ENCODE measurements around the gene FGF14.

Gene FGF14

DNA sequence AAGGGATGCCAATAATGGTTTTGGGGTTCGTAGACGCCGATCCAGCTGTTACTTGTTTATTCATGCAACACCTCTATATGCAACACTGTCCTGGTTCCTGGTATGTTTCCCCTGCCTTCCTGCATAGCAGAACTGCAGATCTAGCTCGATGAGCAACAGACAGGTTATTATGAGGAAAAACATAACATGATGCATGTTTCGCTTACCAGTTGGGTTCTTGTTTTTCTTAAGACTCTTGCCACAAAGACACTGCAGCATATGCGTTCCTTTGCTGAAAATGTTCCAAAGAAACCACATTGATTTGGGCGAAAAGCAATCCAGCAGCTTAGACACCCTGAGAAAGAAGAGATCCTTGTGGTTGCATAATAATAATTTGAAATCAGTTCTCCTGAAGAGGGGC is 583 bp downstream of the FGF14 start:
- Histone ChIP-seq H3K9me3 (ENCODE audit: insufficient read depth, low read length) (no peaks in the 10 kb centered on the region), H3K4me1 (ENCODE audit: insufficient read depth, insufficient read length) (no peaks in the 10 kb centered on the region), H3K36me3 (ENCODE audit: insufficient read depth, insufficient read length, low read length) (no peaks in the 10 kb centered on the region), H3K27me3 (ENCODE audit: insufficient read depth, insufficient read length) (peaks cover 32% of the 10 kb centered on the region), H3K4me3 (ENCODE audit: insufficient read length, low read depth) (peak overlapping the region; percentile 58), H3K9ac (ENCODE audit: insufficient read length, low read depth) (no peak overlapping the region)
- TF ChIP-seq SUZ12 (IDR thresholded peaks at IDR 0.05; ENCODE audit: extremely low read depth, insufficient read depth, insufficient read length) = no peak
- no peak for DNase-seq (ENCODE audit: low read depth, low spot score)

- Histone ChIP-seq H3K36me3 (ENCODE audit: insufficient read depth, insufficient read length, low read length) (no peaks in the 10 kb centered on the region), H3K27me3 (ENCODE audit: insufficient read depth, insufficient read length) (peaks cover 32% of the 10 kb centered on the region), H3K4me1 (ENCODE audit: insufficient read depth, insufficient read length) (no peaks in the 10 kb centered on the region), H3K4me3 (ENCODE audit: insufficient read length, low read depth) (peak overlapping the region; percentile 58), H3K9ac (ENCODE audit: insufficient read length, low read depth) (peak overlapping the region; percentile 64), H3K9me3 (ENCODE audit: insufficient read depth, low read length) (no peaks in the 10 kb centered on the region)
- TF ChIP-seq YY1 (IDR thresholded peaks at IDR 0.05; ENCODE audit: insufficient read depth, insufficient read length) = no peak
- TF ChIP-seq ZNF274 (IDR thresholded peaks at IDR 0.05; ENCODE audit: low read depth, low read length) = no peak
- no peak for TF ChIP-seq SUZ12 (IDR thresholded peaks at IDR 0.05; ENCODE audit: extremely low read depth, insufficient read depth, insufficient read length)
- DNase-seq (ENCODE audit: low read depth, low spot score) = no peak
These were observed 1.1 kb downstream of the FGF14 start for GRCh38 chr13:102400675-102401145.

DNA sequence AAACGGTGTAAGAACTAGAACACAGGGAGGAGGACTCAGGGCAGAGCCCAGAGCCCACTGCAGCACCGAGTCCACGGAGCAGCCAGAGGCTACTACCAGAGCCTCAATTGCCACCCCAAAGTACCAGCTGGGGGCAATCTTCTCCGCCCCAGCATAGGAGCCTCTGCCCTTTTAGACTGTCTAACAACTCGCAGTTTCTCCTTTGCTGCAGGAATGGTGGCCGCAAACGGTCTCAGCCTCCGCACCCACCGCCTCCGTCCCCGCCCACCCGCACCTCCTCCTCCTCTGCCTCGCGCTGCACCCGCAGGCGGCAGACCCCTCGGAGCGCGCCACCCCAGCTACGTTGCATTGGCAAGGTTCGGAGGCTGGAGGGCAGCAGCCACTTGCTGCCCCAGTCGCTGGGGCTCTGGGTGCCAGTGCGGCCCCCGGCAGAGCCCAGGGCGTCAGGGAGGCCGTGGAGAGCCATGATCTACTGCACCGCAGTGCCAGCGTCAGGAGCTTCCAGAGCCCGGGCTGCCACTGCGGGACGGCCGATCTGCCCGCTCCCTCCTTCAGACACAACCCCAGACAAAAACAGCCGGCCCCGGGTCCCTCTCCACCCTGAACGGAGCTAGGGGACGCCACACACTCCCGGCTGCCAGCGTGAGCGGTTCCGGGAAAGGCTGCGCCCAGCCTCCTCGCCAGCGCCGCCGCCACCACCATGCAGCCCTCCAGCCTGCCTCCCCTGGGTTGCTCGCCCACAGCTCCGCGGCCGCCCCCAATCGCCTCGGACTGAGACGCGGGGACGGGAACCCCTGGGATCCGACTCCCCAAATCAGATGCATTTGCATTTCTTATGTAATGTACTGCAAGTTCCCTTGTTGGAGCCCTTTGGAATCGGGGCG is 1.8 kb downstream of the FGF14 start:
- TF ChIP-seq SUZ12 (IDR thresholded peaks at IDR 0.05; ENCODE audit: extremely low read depth, insufficient read depth, insufficient read length) (no peak), ZNF274 (IDR thresholded peaks at IDR 0.05; ENCODE audit: low read depth, low read length) (no peak), YY1 (IDR thresholded peaks at IDR 0.05; ENCODE audit: insufficient read depth, insufficient read length) (no peak)
- H3K27me3 ChIP-seq (ENCODE audit: insufficient read depth, insufficient read length) = peaks cover 32% of the 10 kb centered on the region
- H3K4me1 ChIP-seq (ENCODE audit: insufficient read depth, insufficient read length) = no peaks in the 10 kb centered on the region
- no peaks in the 10 kb centered on the region for H3K9me3 ChIP-seq (ENCODE audit: insufficient read depth, low read length)
- peak overlapping the region; percentile 58 for H3K4me3 ChIP-seq (ENCODE audit: insufficient read length, low read depth)
- peak overlapping the region; percentile 64 for H3K9ac ChIP-seq (ENCODE audit: insufficient read length, low read depth)
- H3K36me3 ChIP-seq (ENCODE audit: insufficient read depth, insufficient read length, low read length) = no peaks in the 10 kb centered on the region
- no peak for DNase-seq (ENCODE audit: low read depth, low spot score)

GRCh38 chr13:102395939-102396338 is 5.9 kb downstream of the FGF14 start:
- H3K9ac ChIP-seq (ENCODE audit: insufficient read length, low read depth) = no peak overlapping the region
- H3K4me3 ChIP-seq (ENCODE audit: insufficient read length, low read depth) = no peak overlapping the region
- TF ChIP-seq YY1 (IDR thresholded peaks at IDR 0.05; ENCODE audit: insufficient read depth, insufficient read length) (no peak), SUZ12 (IDR thresholded peaks at IDR 0.05; ENCODE audit: extremely low read depth, insufficient read depth, insufficient read length) (no peak), ZNF274 (IDR thresholded peaks at IDR 0.05; ENCODE audit: low read depth, low read length) (no peak)
- H3K36me3 ChIP-seq (ENCODE audit: insufficient read depth, insufficient read length, low read length) = no peaks in the 10 kb centered on the region
- H3K4me1 ChIP-seq (ENCODE audit: insufficient read depth, insufficient read length) = no peaks in the 10 kb centered on the region
- peaks cover 22% of the 10 kb centered on the region for H3K27me3 ChIP-seq (ENCODE audit: insufficient read depth, insufficient read length)
- no peak for DNase-seq (ENCODE audit: low read depth, low spot score)
- H3K9me3 ChIP-seq (ENCODE audit: insufficient read depth, low read length) = no peaks in the 10 kb centered on the region

- TF ChIP-seq YY1 (IDR thresholded peaks at IDR 0.05; ENCODE audit: insufficient read depth, insufficient read length) (no peak), SUZ12 (IDR thresholded peaks at IDR 0.05; ENCODE audit: extremely low read depth, insufficient read depth, insufficient read length) (no peak), ZNF274 (IDR thresholded peaks at IDR 0.05; ENCODE audit: low read depth, low read length) (no peak)
- Histone ChIP-seq H3K9me3 (ENCODE audit: insufficient read depth, low read length) (no peaks in the 10 kb centered on the region), H3K4me3 (ENCODE audit: insufficient read length, low read depth) (peak overlapping the region; percentile 83), H3K9ac (ENCODE audit: insufficient read length, low read depth) (peak overlapping the region; percentile 93), H3K27me3 (ENCODE audit: insufficient read depth, insufficient read length) (peaks cover 15% of the 10 kb centered on the region), H3K36me3 (ENCODE audit: insufficient read depth, insufficient read length, low read length) (no peaks in the 10 kb centered on the region), H3K4me1 (ENCODE audit: insufficient read depth, insufficient read length) (no peaks in the 10 kb centered on the region)
- DNase-seq (ENCODE audit: low read depth, low spot score) = no peak
These were observed 6.7 kb downstream of the FGF14 start for GRCh38 chr13:102395174-102395573.

DNA sequence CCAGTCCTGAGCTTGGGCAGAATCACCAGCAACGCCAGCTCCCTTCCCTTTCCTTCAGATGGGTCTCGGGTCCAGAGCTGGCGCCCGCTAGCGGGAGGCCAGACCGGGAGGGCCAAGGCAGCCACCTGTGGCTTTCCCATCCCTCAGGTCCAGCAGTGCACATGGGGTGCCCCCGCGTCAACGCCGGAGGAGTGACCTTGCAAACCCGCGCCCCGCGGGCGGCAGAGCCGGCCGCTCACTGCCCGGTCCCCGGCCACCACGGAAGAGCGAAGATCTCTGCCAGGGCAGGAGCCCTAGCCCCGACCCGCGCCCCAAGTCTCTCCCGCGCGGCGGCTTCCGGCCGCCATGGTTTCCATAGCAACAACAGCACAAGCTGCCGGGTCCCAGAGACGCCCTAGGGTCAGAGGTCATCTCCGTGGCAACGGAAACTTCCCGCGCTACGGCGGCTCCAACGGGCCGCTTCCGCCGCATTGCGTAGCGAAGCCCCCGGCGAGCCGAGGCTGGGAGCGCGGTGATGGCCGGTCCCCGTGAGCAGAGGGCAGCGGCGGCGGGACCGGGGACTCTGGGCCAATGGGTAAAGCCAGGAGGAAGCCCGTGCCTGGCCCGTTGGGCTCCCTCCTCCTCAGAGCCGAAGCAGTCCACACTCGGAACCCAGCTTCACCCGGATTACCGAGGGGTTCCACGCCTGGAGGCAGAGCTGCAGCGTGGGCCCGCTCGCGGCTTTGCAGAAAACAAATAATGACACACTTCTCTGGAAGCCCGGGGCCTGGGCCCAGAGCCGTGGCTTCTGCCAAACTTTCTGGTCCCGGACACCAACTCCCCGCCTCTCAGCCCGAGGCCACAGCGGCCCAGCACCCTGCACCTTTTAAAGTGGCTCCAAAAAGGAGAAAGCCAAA is 7.4 kb downstream of the FGF14 start:
- Histone ChIP-seq H3K36me3 (ENCODE audit: insufficient read depth, insufficient read length, low read length) (no peaks in the 10 kb centered on the region), H3K9me3 (ENCODE audit: insufficient read depth, low read length) (no peaks in the 10 kb centered on the region), H3K4me3 (ENCODE audit: insufficient read length, low read depth) (peak overlapping the region; percentile 83), H3K4me1 (ENCODE audit: insufficient read depth, insufficient read length) (no peaks in the 10 kb centered on the region), H3K27me3 (ENCODE audit: insufficient read depth, insufficient read length) (peaks cover 7% of the 10 kb centered on the region), H3K9ac (ENCODE audit: insufficient read length, low read depth) (peak overlapping the region; percentile 93)
- TF ChIP-seq YY1 (IDR thresholded peaks at IDR 0.05; ENCODE audit: insufficient read depth, insufficient read length) (peak; percentile 29), SUZ12 (IDR thresholded peaks at IDR 0.05; ENCODE audit: extremely low read depth, insufficient read depth, insufficient read length) (no peak)
- DNase-seq (ENCODE audit: low read depth, low spot score) = peak; percentile 94
